K562 (cell line): ENCODE data around the gene RALGAPA2. TPM values are rescaled to one million over a fixed set of nuclear protein-coding genes. Genes with fewer than 3 reads are reported as not detected.

Source experiments
- YBX1 ChIP-seq: fragments of 450-650 bp; IDR thresholded peaks from 2 replicates; pipeline ENCODE4 v1.7.1; 2016; ENCODE audit warnings: mild to moderate bottlenecking
- polyA plus RNA-seq, 8 experiments: library from polyadenylated mRNA; depleted of rRNA in 4 of 8; stranded (reverse) in 5 of 8; unstranded in 3 of 8; fragments of >200 nt; fragmentation: Nextera tagmentation in 2 of 8; fragmentation: Illumina TruSeq in 1 of 8; extraction: Ambion mirVana in 2 of 8; extraction: Trizol in 1 of 8; gene quantifications; 2 replicates each; pipeline versions ENCODE4 v1.2.1 to v1.2.3, GENCODE V29; 2011 to 2014; ENCODE audit warnings: inconsistent platforms in 1 of 8, missing spikeins in 1 of 8
- total RNA-seq, 7 experiments: library from RNA; depleted of rRNA in 6 of 7; stranded (reverse); fragments of >200 nt in 6 of 7; fragmentation: Illumina TruSeq in 2 of 7; extraction: Trizol in 2 of 7; gene quantifications; 2 replicates each; pipeline versions ENCODE4 v1.2.1 to v1.2.3, GENCODE V29; 2011 to 2021; ENCODE audit warnings: low replicate concordance in 1 of 7
- TF ChIP-seq, protein P1 (sequence below): fragments of 250-450 bp; sonication (Bioruptor Pico); IDR thresholded peaks from 2 replicates; pipeline ENCODE4 v1.4.0; 2020; ENCODE audit warnings: mild to moderate bottlenecking, moderate library complexity, borderline replicate concordance
- TF ChIP-seq, protein P2 (sequence below): sonication (generic); formaldehyde crosslinking; IDR thresholded peaks from 2 replicates; pipeline ENCODE4 v1.8.1; 2023; ENCODE audit warnings: missing genetic modification reagents, mild to moderate bottlenecking, borderline replicate concordance
- TF ChIP-seq, protein P3 (sequence below): IDR thresholded peaks from 2 replicates; pipeline ENCODE4 v1.6.1; 2011; ENCODE audit warnings: borderline replicate concordance, low read depth, mild to moderate bottlenecking, moderate library complexity, low read length; ENCODE audit not compliant: insufficient read depth, poor library complexity, severe bottlenecking
- TF ChIP-seq, protein P4 (sequence below), 2 experiments: fragments of 450-650 bp; IDR thresholded peaks; 2 replicates each; pipeline ENCODE4 v1.6.1; 2016; ENCODE audit warnings: mild to moderate bottlenecking in 2 of 2, borderline replicate concordance in 1 of 2, low read depth in 1 of 2, moderate library complexity in 1 of 2
- TF ChIP-seq, protein P5 (sequence below): fragments of 250-450 bp; sonication (Bioruptor Pico); IDR thresholded peaks from 2 replicates; pipeline ENCODE4 v1.8.0; 2022; ENCODE audit warnings: moderate library complexity, mild to moderate bottlenecking, inconsistent platforms

Gene RALGAPA2
- total and polyA plus RNA-seq, 9 of the 15 experiments (the other 6 are each of a cell fraction or from before 2014, with no cell fraction given) = 0.35 to 2.7 (median 1.4) TPM

DNA sequence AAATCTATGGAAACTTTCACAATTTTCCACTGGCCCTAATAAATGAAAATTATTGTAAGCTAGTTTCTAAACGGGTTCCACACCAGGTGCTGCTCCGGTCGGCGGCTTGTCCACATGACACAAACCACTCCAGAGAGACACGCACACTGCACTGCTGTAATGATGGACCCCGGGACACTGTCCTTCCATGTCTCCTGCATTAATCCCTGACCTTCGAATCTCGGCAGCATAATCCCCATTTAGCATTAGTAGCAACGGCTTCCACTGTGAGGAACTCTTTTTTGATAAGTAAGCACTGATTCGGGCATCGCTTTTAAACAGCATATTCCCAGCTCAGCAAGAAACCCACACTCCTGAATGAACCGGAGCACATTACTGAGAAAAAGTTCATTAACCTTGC, 301.0 kb downstream of the RALGAPA2 start (continued):
- TF ChIP-seq, protein P1, sequence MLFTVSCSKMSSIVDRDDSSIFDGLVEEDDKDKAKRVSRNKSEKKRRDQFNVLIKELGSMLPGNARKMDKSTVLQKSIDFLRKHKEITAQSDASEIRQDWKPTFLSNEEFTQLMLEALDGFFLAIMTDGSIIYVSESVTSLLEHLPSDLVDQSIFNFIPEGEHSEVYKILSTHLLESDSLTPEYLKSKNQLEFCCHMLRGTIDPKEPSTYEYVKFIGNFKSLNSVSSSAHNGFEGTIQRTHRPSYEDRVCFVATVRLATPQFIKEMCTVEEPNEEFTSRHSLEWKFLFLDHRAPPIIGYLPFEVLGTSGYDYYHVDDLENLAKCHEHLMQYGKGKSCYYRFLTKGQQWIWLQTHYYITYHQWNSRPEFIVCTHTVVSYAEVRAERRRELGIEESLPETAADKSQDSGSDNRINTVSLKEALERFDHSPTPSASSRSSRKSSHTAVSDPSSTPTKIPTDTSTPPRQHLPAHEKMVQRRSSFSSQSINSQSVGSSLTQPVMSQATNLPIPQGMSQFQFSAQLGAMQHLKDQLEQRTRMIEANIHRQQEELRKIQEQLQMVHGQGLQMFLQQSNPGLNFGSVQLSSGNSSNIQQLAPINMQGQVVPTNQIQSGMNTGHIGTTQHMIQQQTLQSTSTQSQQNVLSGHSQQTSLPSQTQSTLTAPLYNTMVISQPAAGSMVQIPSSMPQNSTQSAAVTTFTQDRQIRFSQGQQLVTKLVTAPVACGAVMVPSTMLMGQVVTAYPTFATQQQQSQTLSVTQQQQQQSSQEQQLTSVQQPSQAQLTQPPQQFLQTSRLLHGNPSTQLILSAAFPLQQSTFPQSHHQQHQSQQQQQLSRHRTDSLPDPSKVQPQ (CRISPR knock-in tag) = no peak
- TF ChIP-seq YBX1 = no peak
- TF ChIP-seq, protein P2, sequence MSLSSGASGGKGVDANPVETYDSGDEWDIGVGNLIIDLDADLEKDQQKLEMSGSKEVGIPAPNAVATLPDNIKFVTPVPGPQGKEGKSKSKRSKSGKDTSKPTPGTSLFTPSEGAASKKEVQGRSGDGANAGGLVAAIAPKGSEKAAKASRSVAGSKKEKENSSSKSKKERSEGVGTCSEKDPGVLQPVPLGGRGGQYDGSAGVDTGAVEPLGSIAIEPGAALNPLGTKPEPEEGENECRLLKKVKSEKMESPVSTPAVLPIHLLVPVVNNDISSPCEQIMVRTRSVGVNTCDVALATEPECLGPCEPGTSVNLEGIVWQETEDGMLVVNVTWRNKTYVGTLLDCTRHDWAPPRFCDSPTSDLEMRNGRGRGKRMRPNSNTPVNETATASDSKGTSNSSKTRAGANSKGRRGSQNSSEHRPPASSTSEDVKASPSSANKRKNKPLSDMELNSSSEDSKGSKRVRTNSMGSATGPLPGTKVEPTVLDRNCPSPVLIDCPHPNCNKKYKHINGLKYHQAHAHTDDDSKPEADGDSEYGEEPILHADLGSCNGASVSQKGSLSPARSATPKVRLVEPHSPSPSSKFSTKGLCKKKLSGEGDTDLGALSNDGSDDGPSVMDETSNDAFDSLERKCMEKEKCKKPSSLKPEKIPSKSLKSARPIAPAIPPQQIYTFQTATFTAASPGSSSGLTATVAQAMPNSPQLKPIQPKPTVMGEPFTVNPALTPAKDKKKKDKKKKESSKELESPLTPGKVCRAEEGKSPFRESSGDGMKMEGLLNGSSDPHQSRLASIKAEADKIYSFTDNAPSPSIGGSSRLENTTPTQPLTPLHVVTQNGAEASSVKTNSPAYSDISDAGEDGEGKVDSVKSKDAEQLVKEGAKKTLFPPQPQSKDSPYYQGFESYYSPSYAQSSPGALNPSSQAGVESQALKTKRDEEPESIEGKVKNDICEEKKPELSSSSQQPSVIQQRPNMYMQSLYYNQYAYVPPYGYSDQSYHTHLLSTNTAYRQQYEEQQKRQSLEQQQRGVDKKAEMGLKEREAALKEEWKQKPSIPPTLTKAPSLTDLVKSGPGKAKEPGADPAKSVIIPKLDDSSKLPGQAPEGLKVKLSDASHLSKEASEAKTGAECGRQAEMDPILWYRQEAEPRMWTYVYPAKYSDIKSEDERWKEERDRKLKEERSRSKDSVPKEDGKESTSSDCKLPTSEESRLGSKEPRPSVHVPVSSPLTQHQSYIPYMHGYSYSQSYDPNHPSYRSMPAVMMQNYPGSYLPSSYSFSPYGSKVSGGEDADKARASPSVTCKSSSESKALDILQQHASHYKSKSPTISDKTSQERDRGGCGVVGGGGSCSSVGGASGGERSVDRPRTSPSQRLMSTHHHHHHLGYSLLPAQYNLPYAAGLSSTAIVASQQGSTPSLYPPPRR (CRISPR knock-in tag) = no peak
- TF ChIP-seq, protein P3, sequence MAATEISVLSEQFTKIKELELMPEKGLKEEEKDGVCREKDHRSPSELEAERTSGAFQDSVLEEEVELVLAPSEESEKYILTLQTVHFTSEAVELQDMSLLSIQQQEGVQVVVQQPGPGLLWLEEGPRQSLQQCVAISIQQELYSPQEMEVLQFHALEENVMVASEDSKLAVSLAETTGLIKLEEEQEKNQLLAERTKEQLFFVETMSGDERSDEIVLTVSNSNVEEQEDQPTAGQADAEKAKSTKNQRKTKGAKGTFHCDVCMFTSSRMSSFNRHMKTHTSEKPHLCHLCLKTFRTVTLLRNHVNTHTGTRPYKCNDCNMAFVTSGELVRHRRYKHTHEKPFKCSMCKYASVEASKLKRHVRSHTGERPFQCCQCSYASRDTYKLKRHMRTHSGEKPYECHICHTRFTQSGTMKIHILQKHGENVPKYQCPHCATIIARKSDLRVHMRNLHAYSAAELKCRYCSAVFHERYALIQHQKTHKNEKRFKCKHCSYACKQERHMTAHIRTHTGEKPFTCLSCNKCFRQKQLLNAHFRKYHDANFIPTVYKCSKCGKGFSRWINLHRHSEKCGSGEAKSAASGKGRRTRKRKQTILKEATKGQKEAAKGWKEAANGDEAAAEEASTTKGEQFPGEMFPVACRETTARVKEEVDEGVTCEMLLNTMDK = no peak
- TF ChIP-seq, protein P4, sequence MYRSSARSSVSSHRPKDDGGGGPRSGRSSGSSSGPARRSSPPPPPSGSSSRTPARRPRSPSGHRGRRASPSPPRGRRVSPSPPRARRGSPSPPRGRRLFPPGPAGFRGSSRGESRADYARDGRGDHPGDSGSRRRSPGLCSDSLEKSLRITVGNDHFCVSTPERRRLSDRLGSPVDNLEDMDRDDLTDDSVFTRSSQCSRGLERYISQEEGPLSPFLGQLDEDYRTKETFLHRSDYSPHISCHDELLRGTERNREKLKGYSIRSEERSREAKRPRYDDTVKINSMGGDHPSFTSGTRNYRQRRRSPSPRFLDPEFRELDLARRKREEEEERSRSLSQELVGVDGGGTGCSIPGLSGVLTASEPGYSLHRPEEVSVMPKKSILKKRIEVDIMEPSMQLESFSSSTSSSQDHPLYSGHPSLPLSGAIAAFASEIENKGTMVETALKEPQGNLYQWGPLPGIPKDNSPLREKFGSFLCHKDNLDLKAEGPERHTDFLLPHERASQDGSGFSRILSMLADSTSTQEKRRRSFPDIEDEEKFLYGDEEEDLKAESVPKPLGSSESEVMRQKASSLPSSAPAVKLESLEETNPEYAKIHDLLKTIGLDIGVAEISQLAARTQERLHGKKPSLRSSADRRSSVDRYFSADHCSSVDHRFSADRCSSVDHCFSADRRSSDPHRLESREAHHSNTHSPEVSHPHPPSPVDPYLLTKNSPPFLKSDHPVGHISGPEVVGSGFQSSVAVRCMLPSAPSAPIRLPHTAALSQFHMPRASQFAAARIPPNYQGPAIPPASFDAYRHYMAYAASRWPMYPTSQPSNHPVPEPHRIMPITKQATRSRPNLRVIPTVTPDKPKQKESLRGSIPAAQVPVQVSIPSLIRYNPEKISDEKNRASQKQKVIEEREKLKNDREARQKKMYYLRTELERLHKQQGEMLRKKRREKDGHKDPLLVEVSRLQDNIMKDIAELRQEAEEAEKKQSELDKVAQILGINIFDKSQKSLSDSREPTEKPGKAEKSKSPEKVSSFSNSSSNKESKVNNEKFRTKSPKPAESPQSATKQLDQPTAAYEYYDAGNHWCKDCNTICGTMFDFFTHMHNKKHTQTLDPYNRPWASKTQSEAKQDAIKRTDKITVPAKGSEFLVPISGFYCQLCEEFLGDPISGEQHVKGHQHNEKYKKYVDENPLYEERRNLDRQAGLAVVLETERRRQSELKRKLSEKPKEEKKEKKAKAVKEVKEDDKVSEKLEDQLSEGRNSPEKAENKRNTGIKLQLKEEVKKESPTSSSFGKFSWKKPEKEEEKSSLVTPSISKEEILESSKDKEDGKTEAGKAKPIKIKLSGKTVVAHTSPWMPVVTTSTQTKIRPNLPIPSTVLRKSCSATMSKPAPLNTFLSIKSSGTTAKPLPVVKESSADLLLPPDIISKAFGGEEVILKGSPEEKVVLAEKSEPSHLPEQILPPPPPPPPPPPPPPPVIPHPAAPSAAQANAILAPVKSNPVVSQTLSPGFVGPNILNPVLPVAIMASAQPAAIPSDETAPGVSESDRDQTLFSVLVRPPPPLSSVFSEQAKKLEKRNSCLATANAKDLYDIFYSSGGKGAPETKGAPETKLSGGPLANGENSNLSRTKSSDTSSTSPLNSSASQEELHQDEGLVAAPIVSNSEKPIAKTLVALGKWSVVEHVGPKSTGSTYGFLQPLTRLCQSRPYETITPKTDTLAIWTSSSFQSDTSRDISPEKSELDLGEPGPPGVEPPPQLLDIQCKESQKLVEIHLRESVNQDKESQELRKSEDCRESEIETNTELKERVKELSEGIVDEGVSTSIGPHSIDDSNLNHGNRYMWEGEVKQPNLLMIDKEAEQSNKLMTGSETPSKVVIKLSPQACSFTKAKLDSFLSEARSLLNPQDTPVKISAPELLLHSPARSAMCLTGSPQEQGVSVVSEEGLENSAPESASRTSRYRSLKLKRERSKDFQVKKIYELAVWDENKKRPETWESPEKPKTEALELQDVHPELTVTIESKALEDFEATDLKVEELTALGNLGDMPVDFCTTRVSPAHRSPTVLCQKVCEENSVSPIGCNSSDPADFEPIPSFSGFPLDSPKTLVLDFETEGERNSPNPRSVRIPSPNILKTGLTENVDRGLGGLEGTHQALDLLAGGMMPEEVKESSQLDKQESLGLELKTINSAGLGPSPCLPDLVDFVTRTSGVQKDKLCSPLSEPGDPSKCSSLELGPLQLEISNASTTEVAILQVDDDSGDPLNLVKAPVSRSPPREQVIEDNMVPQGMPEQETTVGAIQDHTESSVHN (IDR thresholded peaks at IDR 0.05; ENCODE audit: borderline replicate concordance in 1 of 2, low read depth in 1 of 2) = no peak
- TF ChIP-seq, protein P5, sequence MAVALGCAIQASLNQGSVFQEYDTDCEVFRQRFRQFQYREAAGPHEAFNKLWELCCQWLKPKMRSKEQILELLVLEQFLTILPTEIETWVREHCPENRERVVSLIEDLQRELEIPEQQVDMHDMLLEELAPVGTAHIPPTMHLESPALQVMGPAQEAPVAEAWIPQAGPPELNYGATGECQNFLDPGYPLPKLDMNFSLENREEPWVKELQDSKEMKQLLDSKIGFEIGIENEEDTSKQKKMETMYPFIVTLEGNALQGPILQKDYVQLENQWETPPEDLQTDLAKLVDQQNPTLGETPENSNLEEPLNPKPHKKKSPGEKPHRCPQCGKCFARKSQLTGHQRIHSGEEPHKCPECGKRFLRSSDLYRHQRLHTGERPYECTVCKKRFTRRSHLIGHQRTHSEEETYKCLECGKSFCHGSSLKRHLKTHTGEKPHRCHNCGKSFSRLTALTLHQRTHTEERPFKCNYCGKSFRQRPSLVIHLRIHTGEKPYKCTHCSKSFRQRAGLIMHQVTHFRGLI (CRISPR knock-in tag) = no peak
